Retinal pigment epithelial cell (primary cell): ENCODE data around the gene SHCBP1L.

ENCODE experiments used
- DNase-seq: peaks from one replicate; pipeline ENCODE4 v3.0.0-alpha.2; 2010; ENCODE audit warnings: low read depth
- H3K4me3 ChIP-seq: 2 replicates; pipeline ENCODE4 v1.5.1; 2011; ENCODE audit warnings: mild to moderate bottlenecking, low read length, control low read depth, moderate library complexity
- CTCF ChIP-seq: conservative IDR thresholded peaks from 2 replicates; pipeline ENCODE4 v1.5.1; 2011; ENCODE audit warnings: low read depth, low read length, control low read depth, inconsistent platforms

Gene SHCBP1L

DNA sequence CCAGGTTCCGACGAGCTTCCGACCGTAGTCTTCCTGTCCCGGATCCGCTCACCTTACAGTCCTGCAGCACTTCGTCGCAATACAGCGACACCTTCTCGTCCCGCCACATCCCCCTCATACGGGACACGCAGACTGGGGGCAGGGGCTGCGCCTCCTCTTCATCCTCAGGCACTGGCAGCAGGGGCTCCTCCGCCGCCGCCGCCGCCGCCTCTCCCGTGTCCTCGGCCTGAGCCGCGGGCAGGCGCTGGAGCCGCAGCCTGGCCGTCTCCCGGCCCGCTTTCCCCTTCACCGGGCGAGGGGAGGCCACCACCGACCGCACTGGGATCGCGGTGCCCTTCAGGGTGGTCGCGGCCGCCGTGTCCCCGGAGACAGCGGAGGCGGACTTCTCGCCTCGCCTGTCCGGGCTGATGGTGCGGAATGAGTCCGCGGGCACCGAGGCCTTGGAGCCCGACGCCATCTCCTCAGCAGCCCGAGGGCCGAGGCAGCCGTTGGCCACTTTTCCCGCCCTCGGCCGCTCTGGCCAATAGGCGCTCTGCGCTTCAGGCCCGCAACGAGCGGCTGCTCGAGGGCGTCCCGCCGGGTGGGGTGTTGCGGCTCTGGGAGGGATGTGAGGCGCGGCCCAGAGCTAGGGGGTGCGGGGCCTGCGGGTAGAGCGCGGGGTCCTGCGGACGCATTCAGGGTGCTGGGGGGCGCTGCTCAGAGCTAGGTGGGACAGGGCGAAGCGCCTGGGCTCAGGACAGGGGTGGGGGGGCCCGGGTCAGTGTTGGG, at the start of gene SHCBP1L:
Gene SHCBP1L (minus strand): TSS at position 490 of the 768 bp plus-strand sequence. CDS start 33 bp downstream, at position 457.
- DNase-seq = no peak
- no peak for TF ChIP-seq CTCF
- peak within 1 kb of the TSS; percentile 11 for H3K4me3 ChIP-seq

GRCh38 chr1:183002267-183002666, 49.3 kb upstream of the SHCBP1L start:
- H3K4me3 ChIP-seq = no peak overlapping the region
- DNase-seq = no peak
- no peak for TF ChIP-seq CTCF

DNA sequence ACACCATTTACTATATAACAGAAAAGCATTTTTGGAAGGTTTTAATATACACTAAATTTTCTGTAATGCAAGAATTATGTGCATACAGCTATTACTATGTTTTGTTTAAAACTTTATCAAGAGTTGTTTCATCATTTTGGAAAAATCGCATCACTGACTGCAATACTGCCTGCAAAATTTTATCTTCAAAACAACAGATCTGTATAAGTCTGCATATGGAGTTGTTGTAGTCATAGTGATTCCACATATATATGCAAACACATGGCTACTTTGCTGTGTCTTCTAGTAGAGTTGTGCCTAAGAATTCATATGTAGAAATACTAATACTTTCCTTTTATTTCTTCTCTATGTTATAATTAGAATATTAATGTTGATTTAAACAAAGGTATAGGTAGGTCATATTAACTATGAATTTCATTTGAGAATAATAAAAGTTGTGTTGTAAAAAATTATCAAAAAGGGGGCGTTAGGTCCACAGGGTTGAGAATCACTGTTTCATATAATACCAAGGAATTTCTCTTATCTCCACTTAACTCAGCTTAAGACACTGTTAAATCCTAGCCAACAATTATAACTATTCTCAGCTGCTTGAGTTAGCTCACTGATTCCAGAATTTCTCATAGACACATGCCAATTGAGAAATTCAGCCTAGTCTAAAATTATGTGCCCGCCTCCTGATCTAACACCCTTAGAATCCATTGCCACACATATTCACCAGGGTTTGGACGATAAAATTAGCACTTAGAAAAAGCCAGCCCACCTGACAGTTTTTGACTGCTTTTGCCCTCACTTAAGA, 47.4 kb upstream of the SHCBP1L start:
- DNase-seq = peak; percentile 56
- H3K4me3 ChIP-seq = no peak overlapping the region
- no peak for TF ChIP-seq CTCF

DNA sequence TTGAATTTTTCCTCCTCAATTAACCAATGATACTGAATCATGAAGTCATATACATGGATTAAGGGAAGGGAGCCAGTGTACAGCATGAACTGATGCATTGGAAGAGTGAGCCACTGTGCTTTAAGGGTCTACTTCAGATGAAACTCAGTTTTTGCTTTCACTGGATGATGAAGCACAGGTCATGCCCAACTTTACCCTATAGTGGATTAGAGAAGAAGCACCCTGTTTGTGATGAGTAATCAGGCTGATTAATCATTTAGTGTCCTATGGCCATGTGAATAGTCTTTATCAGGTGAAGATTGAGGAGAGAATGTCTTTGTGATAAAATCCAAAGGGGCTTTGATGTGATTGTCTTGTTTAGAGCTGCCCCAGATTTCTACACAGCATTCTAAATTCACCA, 45.5 kb upstream of the SHCBP1L start:
- DNase-seq = no peak
- no peak for TF ChIP-seq CTCF
- H3K4me3 ChIP-seq = no peak overlapping the region

- no peak overlapping the region for H3K4me3 ChIP-seq
- DNase-seq = no peak
- TF ChIP-seq CTCF = no peak
Measured at GRCh38 chr1:182996816-182997215, 43.9 kb upstream of the SHCBP1L start.

GRCh38 chr1:182995894-182996293, 42.9 kb upstream of the SHCBP1L start:
- TF ChIP-seq CTCF = no peak
- H3K4me3 ChIP-seq = no peak overlapping the region
- DNase-seq = no peak
